HepG2 (cell line): ENCODE results near the gene SHISA7. TPM values are rescaled to one million over a fixed set of nuclear protein-coding genes. Genes with fewer than 3 reads are reported as not detected.

Experiments used
- AKAP8 ChIP-seq: sonication (generic); formaldehyde crosslinking; IDR thresholded peaks from 2 replicates; pipeline ENCODE4 v1.5.1; 2020; ENCODE audit warnings: mild to moderate bottlenecking, missing genetic modification reagents
- ATF1 ChIP-seq: IDR thresholded peaks from 2 replicates; pipeline ENCODE4 v1.6.1; 2016; ENCODE audit warnings: mild to moderate bottlenecking, control low read depth
- ATF5 ChIP-seq: sonication (generic); formaldehyde crosslinking; IDR thresholded peaks from 2 replicates; pipeline ENCODE4 v1.4.0; 2020; ENCODE audit warnings: mild to moderate bottlenecking, low read depth, missing genetic modification reagents
- GMEB1 ChIP-seq: sonication (generic); formaldehyde crosslinking; IDR thresholded peaks from 2 replicates; pipeline ENCODE4 v1.5.1; 2020; ENCODE audit warnings: missing genetic modification reagents, mild to moderate bottlenecking, borderline replicate concordance
- IRF2 ChIP-seq: IDR thresholded peaks from 2 replicates; pipeline ENCODE4 v1.6.1; 2018; ENCODE audit warnings: missing genetic modification reagents, missing compliant biosample characterization
- KDM5B ChIP-seq: sonication (generic); formaldehyde crosslinking; IDR thresholded peaks from 2 replicates; pipeline ENCODE4 v1.4.0; 2020; ENCODE audit warnings: missing genetic modification reagents, mild to moderate bottlenecking, borderline replicate concordance
- KMT2B ChIP-seq: IDR thresholded peaks from 2 replicates; pipeline ENCODE4 v1.6.1; 2016; ENCODE audit warnings: missing genetic modification reagents, missing compliant biosample characterization
- MEIS1 ChIP-seq: sonication (generic); formaldehyde crosslinking; IDR thresholded peaks from 2 replicates; pipeline ENCODE4 v1.9.0; 2021; ENCODE audit warnings: mild to moderate bottlenecking, missing genetic modification reagents, moderate library complexity, borderline replicate concordance
- PBX2 ChIP-seq: IDR thresholded peaks from 2 replicates; pipeline ENCODE4 v1.6.1; 2016; ENCODE audit warnings: control low read depth
- RERE ChIP-seq: IDR thresholded peaks from 2 replicates; pipeline ENCODE4 v1.6.1; 2016; ENCODE audit warnings: low read depth, missing genetic modification reagents, missing compliant biosample characterization
- SALL2 ChIP-seq: sonication (generic); formaldehyde crosslinking; IDR thresholded peaks from 2 replicates; pipeline ENCODE4 v1.8.1; 2023; ENCODE audit warnings: mild to moderate bottlenecking, missing genetic modification reagents, inconsistent platforms
- SP140L ChIP-seq: sonication (generic); formaldehyde crosslinking; IDR thresholded peaks from 2 replicates; pipeline ENCODE4 v1.4.0; 2020; ENCODE audit warnings: missing genetic modification reagents, borderline replicate concordance
- SP4 ChIP-seq: sonication (generic); formaldehyde crosslinking; IDR thresholded peaks from 2 replicates; pipeline ENCODE4 v1.8.1; 2023; ENCODE audit warnings: mild to moderate bottlenecking, missing genetic modification reagents
- ZNF383 ChIP-seq: sonication (generic); formaldehyde crosslinking; IDR thresholded peaks from 2 replicates; pipeline ENCODE4 v1.4.0; 2020; ENCODE audit warnings: missing genetic modification reagents, mild to moderate bottlenecking, borderline replicate concordance
- ZNF644 ChIP-seq: IDR thresholded peaks from 2 replicates; pipeline ENCODE4 v1.6.1; 2016; ENCODE audit warnings: low read depth
- ZNF761 ChIP-seq: sonication (generic); formaldehyde crosslinking; conservative IDR thresholded peaks from 2 replicates; pipeline ENCODE4 v1.4.0; 2020; ENCODE audit warnings: mild to moderate bottlenecking, missing genetic modification reagents
- polyA plus RNA-seq, 8 experiments: library from polyadenylated mRNA; depleted of rRNA in 3 of 8; stranded (reverse) in 7 of 8; unstranded in 1 of 8; fragments of >200 nt; fragmentation: Illumina TruSeq in 4 of 8; extraction: Trizol in 4 of 8; gene quantifications; 2 replicates each; pipeline versions ENCODE4 v1.2.1 to v1.2.3, GENCODE V29; 2011 to 2016; ENCODE audit warnings: low read depth in 4 of 8, missing spikeins in 1 of 8, mixed read lengths in 1 of 8; ENCODE audit not compliant: insufficient read depth in 1 of 8
- total RNA-seq, 5 experiments: library from RNA; depleted of rRNA; stranded (reverse); fragments of >200 nt; fragmentation: Illumina TruSeq; extraction: Trizol; gene quantifications; 2 replicates each; pipeline ENCODE4 v1.2.3, GENCODE V29; 2016; ENCODE audit warnings: low read depth in 1 of 5
- TF ChIP-seq, protein P1 (sequence below): sonication (generic); formaldehyde crosslinking; IDR thresholded peaks from 2 replicates; pipeline ENCODE4 v1.4.0; 2020; ENCODE audit warnings: mild to moderate bottlenecking, missing genetic modification reagents

Gene SHISA7
- total and polyA plus RNA-seq, 2 of the 13 experiments (the other 11 are each of a cell fraction or from before 2014, with no cell fraction given): not detected

GRCh38 chr19:55484593-55485438 lies 41.7 kb upstream of the SHISA7 start, which contains the start of gene NAT14 (continued):
- TF ChIP-seq KDM5B (CRISPR knock-in tag) (no peak; the same call in 1 of the 2 replicates), SALL2 (CRISPR knock-in tag) (peak; percentile 65; the same call in 1 of the 2 replicates), ZNF761 (CRISPR knock-in tag) (peak; percentile 67; the same call in 1 of the 2 replicates), ATF5 (no peak), ZNF644 (CRISPR knock-in tag) (no peak), PBX2 (CRISPR knock-in tag) (no peak), ZNF383 (0 out of 2 replicates have a peak, but pooled peaks have one; percentile 39), RERE (CRISPR knock-in tag) (no peak), ATF1 (CRISPR knock-in tag) (peak; percentile 86), GMEB1 (CRISPR knock-in tag) (0 out of 2 replicates have a peak, but pooled peaks have one; percentile 19), SP4 (CRISPR knock-in tag) (peak; percentile 43; the same call in 1 of the 2 replicates), MEIS1 (0 out of 2 replicates have a peak, but pooled peaks have one; percentile 35), KMT2B (CRISPR knock-in tag) (0 out of 2 replicates have a peak, but pooled peaks have one; percentile 35), AKAP8 (CRISPR knock-in tag) (peak; percentile 48; the same call in 1 of the 2 replicates), SP140L (no peak), IRF2 (0 out of 2 replicates have a peak, but pooled peaks have one; percentile 16)
- TF ChIP-seq, protein P1, sequence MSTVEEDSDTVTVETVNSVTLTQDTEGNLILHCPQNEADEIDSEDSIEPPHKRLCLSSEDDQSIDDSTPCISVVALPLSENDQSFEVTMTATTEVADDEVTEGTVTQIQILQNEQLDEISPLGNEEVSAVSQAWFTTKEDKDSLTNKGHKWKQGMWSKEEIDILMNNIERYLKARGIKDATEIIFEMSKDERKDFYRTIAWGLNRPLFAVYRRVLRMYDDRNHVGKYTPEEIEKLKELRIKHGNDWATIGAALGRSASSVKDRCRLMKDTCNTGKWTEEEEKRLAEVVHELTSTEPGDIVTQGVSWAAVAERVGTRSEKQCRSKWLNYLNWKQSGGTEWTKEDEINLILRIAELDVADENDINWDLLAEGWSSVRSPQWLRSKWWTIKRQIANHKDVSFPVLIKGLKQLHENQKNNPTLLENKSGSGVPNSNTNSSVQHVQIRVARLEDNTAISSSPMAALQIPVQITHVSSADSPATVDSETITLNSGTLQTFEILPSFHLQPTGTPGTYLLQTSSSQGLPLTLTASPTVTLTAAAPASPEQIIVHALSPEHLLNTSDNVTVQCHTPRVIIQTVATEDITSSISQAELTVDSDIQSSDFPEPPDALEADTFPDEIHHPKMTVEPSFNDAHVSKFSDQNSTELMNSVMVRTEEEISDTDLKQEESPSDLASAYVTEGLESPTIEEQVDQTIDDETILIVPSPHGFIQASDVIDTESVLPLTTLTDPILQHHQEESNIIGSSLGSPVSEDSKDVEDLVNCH (CRISPR knock-in tag): no peak
